Hepatocyte (in vitro differentiated cells): ENCODE measurements around the gene SELE.

Source experiments
- EZH2 ChIP-seq: fragments of 200-600 bp; sonication (generic); IDR thresholded peaks from 2 replicates; pipeline ENCODE4 v1.6.1; 2016; ENCODE audit warnings: antibody characterized with exemption, mild to moderate bottlenecking, borderline replicate concordance
- EZH2phosphoT487 ChIP-seq: fragments of 200-600 bp; sonication (generic); IDR thresholded peaks from one replicate; pipeline ENCODE4 v1.6.1; 2018; ENCODE audit warnings: antibody characterized with exemption, mild to moderate bottlenecking, low read depth, moderate library complexity; ENCODE audit not compliant: unreplicated experiment, severe bottlenecking
- TF ChIP-seq, protein P1 (sequence below): fragments of 200-600 bp; sonication (generic); IDR thresholded peaks from 2 replicates; pipeline ENCODE4 v1.5.1; 2016; ENCODE audit warnings: antibody characterized with exemption, mild to moderate bottlenecking; ENCODE audit not compliant: poor library complexity

DNA sequence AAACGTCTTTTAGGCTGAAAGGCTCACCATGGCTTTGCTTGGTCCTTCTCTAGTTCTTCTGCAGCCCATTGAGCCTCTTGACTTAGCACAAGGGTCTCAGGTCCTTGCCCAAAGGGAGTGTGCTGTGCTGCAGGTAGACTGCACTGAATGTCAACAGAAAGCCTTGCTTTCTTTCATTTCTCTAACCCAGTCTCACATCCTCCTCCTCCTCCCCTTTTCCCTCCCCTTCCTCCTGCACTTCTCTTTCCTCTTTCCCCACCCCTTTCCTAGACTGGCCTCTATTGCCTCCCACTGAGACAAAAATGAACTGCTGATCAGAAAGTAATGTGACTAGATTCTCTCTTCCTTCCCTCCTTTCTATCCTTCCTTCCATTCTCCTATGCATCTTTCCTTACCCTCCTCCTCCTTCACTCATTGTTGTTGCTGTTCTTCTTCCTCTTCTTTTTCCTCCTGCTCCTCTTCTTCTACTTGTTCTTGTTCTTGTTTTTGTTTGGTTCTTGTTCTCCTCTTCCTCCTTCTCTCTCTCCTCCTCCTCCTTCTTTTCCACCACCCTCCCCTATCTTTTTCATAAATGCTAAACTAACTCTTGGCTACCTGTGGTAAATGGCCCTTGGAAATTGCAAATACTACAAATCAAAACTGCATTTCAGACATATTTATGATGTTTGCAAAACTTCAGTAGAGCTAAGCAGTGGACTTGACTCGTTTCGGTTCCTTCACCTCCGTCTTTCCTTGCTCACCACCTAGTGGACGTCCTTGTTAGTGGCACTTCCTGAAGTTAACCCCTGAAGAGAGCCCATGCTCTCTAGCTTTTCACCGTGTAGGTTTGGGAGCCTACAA lies 22.2 kb downstream of the SELE start, which contains the start of gene SELL:
- TF ChIP-seq, protein P1, sequence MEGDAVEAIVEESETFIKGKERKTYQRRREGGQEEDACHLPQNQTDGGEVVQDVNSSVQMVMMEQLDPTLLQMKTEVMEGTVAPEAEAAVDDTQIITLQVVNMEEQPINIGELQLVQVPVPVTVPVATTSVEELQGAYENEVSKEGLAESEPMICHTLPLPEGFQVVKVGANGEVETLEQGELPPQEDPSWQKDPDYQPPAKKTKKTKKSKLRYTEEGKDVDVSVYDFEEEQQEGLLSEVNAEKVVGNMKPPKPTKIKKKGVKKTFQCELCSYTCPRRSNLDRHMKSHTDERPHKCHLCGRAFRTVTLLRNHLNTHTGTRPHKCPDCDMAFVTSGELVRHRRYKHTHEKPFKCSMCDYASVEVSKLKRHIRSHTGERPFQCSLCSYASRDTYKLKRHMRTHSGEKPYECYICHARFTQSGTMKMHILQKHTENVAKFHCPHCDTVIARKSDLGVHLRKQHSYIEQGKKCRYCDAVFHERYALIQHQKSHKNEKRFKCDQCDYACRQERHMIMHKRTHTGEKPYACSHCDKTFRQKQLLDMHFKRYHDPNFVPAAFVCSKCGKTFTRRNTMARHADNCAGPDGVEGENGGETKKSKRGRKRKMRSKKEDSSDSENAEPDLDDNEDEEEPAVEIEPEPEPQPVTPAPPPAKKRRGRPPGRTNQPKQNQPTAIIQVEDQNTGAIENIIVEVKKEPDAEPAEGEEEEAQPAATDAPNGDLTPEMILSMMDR, result peak; percentile 84
- TF ChIP-seq EZH2, result no peak
- TF ChIP-seq EZH2phosphoT487, result no peak
